CD14-positive monocyte (primary cell): ENCODE measurements around the gene CADM4. TPM values are rescaled to one million over a fixed set of nuclear protein-coding genes. Genes with fewer than 3 reads are reported as not detected.
A peak's percentile ranks its signal among the peaks of the same experiment; 100 is the strongest.

Source experiments
- DNase-seq, 3 donors: peaks; one replicate each; pipeline ENCODE4 v3.0.0-alpha.2; 2011 to 2022
- H2AFZ ChIP-seq: 2 replicates; pipeline ENCODE4 v1.6.0; 2012; ENCODE audit warnings: mild to moderate bottlenecking, low read depth, low read length, inconsistent platforms; ENCODE audit not compliant: insufficient read depth, poor library complexity, severe bottlenecking
- H3K27ac ChIP-seq, 2 donors: 1 replicate in 1 of 2; 2 replicates in 1 of 2; pipeline ENCODE4 v1.5.1; 2012 to 2013; ENCODE audit warnings: low read length in 2 of 2, control low read depth in 1 of 2, inconsistent platforms in 1 of 2, low read depth in 1 of 2, mild to moderate bottlenecking in 1 of 2
- H3K27me3 ChIP-seq, 2 donors: one replicate each; pipeline versions ENCODE4 v1.6.0 to v1.6.1; 2011 to 2013; ENCODE audit warnings: low read length in 2 of 2; ENCODE audit not compliant: control insufficient read depth in 2 of 2, insufficient read depth in 2 of 2
- H3K36me3 ChIP-seq, 2 donors: replicated peaks in 1 of 2; 1 replicate in 1 of 2; 2 replicates in 1 of 2; pipeline versions ENCODE4 v1.5.1 to v1.6.1; 2012 to 2013; ENCODE audit warnings: low read length in 2 of 2, control low read depth in 1 of 2, inconsistent platforms in 1 of 2, mild to moderate bottlenecking in 1 of 2; ENCODE audit not compliant: insufficient read depth in 2 of 2, control insufficient read depth in 1 of 2
- H3K4me1 ChIP-seq, 2 donors: 1 replicate in 1 of 2; 2 replicates in 1 of 2; pipeline versions ENCODE4 v1.5.1 to v1.6.1; 2012 to 2013; ENCODE audit warnings: low read length in 2 of 2, control low read depth in 1 of 2, inconsistent platforms in 1 of 2, mild to moderate bottlenecking in 1 of 2, moderate library complexity in 1 of 2; ENCODE audit not compliant: insufficient read depth in 2 of 2, control insufficient read depth in 1 of 2
- H3K4me2 ChIP-seq: replicated peaks from 2 replicates; pipeline ENCODE3; 2012; ENCODE audit warnings: low read length, moderate library complexity, mild to moderate bottlenecking; ENCODE audit not compliant: poor library complexity, severe bottlenecking; ENCODE audit errors: extremely low read depth
- H3K4me3 ChIP-seq, 3 experiments: fragments of 200-600 bp in 1 of 3; sonication (generic) in 1 of 3; replicated peaks in 1 of 3; 1 replicate in 2 of 3; 2 replicates in 1 of 3; pipeline ENCODE4 v1.5.1; 2011 to 2013; ENCODE audit warnings: low read length in 3 of 3, mild to moderate bottlenecking in 3 of 3, control low read depth in 2 of 3, low read depth in 2 of 3, inconsistent platforms in 1 of 3, moderate library complexity in 1 of 3
- H3K79me2 ChIP-seq: 2 replicates; pipeline ENCODE4 v1.6.0; 2012; ENCODE audit warnings: mild to moderate bottlenecking, control low read depth, inconsistent platforms, low read length, moderate library complexity; ENCODE audit not compliant: insufficient read depth
- H3K9ac ChIP-seq: 2 replicates; pipeline ENCODE4 v1.6.0; 2017; ENCODE audit warnings: low read length, mild to moderate bottlenecking; ENCODE audit not compliant: insufficient read depth, poor library complexity, severe bottlenecking
- H3K9me3 ChIP-seq, 2 donors: replicated peaks in 1 of 2; 1 replicate in 1 of 2; 2 replicates in 1 of 2; pipeline versions ENCODE4 v1.5.1 to v1.6.1; 2012 to 2013; ENCODE audit warnings: low read length in 2 of 2, control low read depth in 1 of 2; ENCODE audit not compliant: control insufficient read depth in 1 of 2, insufficient read depth in 1 of 2
- H4K20me1 ChIP-seq: 2 replicates; pipeline ENCODE4 v1.6.0; 2012; ENCODE audit warnings: mild to moderate bottlenecking, low read length, control low read depth, moderate library complexity; ENCODE audit not compliant: insufficient read depth
- H3K27ac Mint-ChIP-seq, 7 donors: one replicate each; pipeline ENCODE4 v1.8.0; 2020; ENCODE audit warnings: mild to moderate bottlenecking in 7 of 7, mixed read lengths in 7 of 7, moderate library complexity in 6 of 7, inconsistent platforms in 2 of 7
- H3K27me3 Mint-ChIP-seq, 3 donors: one replicate each; pipeline ENCODE4 v1.8.0; 2021 to 2022; ENCODE audit warnings: low read depth in 3 of 3, mild to moderate bottlenecking in 3 of 3, mixed read lengths in 3 of 3, moderate library complexity in 3 of 3, inconsistent platforms in 1 of 3
- H3K36me3 Mint-ChIP-seq, 2 donors: one replicate each; pipeline ENCODE4 v1.8.0; 2020; ENCODE audit warnings: mixed read lengths in 2 of 2, inconsistent platforms in 1 of 2, mild to moderate bottlenecking in 1 of 2
- H3K4me1 Mint-ChIP-seq: one replicate; pipeline ENCODE4 v1.8.0; 2020; ENCODE audit warnings: mild to moderate bottlenecking, mixed read lengths
- H3K4me3 Mint-ChIP-seq, 2 donors: one replicate each; pipeline ENCODE4 v1.8.0; 2020; ENCODE audit warnings: mild to moderate bottlenecking in 2 of 2, mixed read lengths in 2 of 2, moderate library complexity in 1 of 2
- H3K9me3 Mint-ChIP-seq, 7 donors: one replicate each; pipeline ENCODE4 v1.8.0; 2020 to 2022; ENCODE audit warnings: mixed read lengths in 7 of 7, mild to moderate bottlenecking in 6 of 7, moderate library complexity in 6 of 7, inconsistent platforms in 2 of 7
- WGBS: methylation state at CpG from one replicate; pipeline ENCODE4 v1.1.5; 2013; ENCODE audit warnings: missing lambda C conversion rate; ENCODE audit not compliant: insufficient coverage; 5-methylcytosine and 5-hydroxymethylcytosine counted together
- intact Hi-C, 2 donors: fragments of 100-400 bp; cut with micrococcal nuclease; formaldehyde crosslinking; loops; one replicate each; pipeline versions ENCODE4 v1.15.0 to v1.15.1; 2023
- polyA plus RNA-seq, 3 donors: library from polyadenylated mRNA; depleted of rRNA in 1 of 3; unstranded in 2 of 3; stranded (reverse) in 1 of 3; fragments of 300-500 nt in 2 of 3; fragments of >200 nt in 1 of 3; fragmentation: Illumina TruSeq in 2 of 3; gene quantifications; 1 replicate in 2 of 3; 2 replicates in 1 of 3; pipeline ENCODE4 v1.2.3, GENCODE V29; 2012 to 2021
- TF ChIP-seq, protein P1 (sequence below): fragments of 200-600 bp; IDR thresholded peaks from one replicate; pipeline ENCODE4 v1.8.0; 2022; ENCODE audit warnings: antibody characterized with exemption, mild to moderate bottlenecking

CADM4 gene
- polyA plus RNA-seq, 3 donors, result 0.10 to 0.91 (median 0.31) TPM

DNA sequence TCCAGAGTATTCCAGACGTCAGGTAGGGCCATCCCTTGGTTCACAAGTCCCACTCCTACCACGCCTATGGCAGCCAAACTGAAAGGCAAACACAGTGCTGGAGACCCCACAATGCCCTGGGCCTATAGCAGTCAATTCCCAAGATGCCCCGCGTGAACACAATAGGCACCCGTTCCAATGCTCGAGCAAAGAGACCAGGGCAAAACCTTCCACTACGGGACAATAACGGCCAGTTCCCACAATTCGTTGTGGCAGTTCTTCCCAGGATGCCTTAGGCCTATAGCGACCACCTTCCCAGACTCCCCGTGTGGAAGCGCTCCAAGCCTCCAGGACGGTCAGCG lies 20.8 kb downstream of the CADM4 start:
- peaks cover 0 to 1% (median 0%) of the 10 kb centered on the region in 7 donors for H3K9me3 Mint-ChIP-seq
- H3K4me2 ChIP-seq, result peak overlapping the region; percentile 88
- no peaks in the 10 kb centered on the region for H3K9me3 ChIP-seq
- peaks cover 0 to 7% (median 3%) of the 10 kb centered on the region in 3 donors for H3K27me3 Mint-ChIP-seq
- no peaks in the 10 kb centered on the region for H3K27me3 ChIP-seq
- TF ChIP-seq, protein P1, sequence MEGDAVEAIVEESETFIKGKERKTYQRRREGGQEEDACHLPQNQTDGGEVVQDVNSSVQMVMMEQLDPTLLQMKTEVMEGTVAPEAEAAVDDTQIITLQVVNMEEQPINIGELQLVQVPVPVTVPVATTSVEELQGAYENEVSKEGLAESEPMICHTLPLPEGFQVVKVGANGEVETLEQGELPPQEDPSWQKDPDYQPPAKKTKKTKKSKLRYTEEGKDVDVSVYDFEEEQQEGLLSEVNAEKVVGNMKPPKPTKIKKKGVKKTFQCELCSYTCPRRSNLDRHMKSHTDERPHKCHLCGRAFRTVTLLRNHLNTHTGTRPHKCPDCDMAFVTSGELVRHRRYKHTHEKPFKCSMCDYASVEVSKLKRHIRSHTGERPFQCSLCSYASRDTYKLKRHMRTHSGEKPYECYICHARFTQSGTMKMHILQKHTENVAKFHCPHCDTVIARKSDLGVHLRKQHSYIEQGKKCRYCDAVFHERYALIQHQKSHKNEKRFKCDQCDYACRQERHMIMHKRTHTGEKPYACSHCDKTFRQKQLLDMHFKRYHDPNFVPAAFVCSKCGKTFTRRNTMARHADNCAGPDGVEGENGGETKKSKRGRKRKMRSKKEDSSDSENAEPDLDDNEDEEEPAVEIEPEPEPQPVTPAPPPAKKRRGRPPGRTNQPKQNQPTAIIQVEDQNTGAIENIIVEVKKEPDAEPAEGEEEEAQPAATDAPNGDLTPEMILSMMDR, result no peak
- H3K36me3 ChIP-seq, result no peaks in the 10 kb centered on the region
- peak overlapping the region; percentile 92 to 96 for H3K4me3 Mint-ChIP-seq
- peak overlapping the region; percentile 66 to 84 (median 68) for H3K4me3 ChIP-seq
- H3K4me1 ChIP-seq, result peaks cover 16 to 17% of the 10 kb centered on the region in 2 donors
- H3K9ac ChIP-seq, result peak overlapping the region; percentile 82
- intact Hi-C loops, result loop anchor here in 1 of 2 donors (2.0 kb wide), 1 partner anchor 22 kb away; the partner anchor contains the start of genes IRGQ and ZNF576
- peak overlapping the region; percentile 78 to 89 for H3K27ac ChIP-seq
- 1% methylated on average over 11 of the region's 14 CpGs for WGBS
- peak overlapping the region; percentile 87 to 96 (median 93) for H3K27ac Mint-ChIP-seq
- H3K36me3 Mint-ChIP-seq, result peaks cover 5% of the 10 kb centered on the region in 2 donors
- H3K79me2 ChIP-seq, result peaks cover 9% of the 10 kb centered on the region
- DNase-seq, result peak in 1 of 3 donors; percentile 16
- peaks cover 5% of the 10 kb centered on the region for H4K20me1 ChIP-seq
- H3K4me1 Mint-ChIP-seq, result peaks cover 14% of the 10 kb centered on the region
- H2AFZ ChIP-seq, result peak overlapping the region; percentile 96

DNA sequence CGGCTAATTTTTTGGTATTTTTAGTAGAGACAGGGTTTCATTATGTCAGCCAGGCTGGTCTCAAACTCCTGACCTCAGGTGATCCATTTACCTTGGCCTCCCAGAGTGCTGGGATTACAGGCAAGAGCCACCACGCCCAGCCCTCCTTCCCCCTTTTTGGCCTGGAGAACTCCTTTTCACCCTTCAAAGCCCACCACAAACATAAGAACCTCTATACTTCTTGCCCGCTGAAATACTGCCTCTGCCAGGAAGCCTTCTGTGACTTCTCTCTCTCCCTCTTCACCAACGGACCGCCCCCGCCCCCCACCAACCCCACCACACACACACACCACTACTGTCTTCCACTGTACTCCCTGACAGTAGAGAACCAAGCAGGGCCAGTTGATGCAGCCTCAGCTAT lies 22.7 kb downstream of the CADM4 start:
- peaks cover 0 to 5% (median 0%) of the 10 kb centered on the region in 3 donors for H3K27me3 Mint-ChIP-seq
- TF ChIP-seq, protein P1, result no peak
- intact Hi-C loops, result no loop called here

More for the DNA sequence above, 22.7 kb downstream of the CADM4 start:
- Histone ChIP-seq H2AFZ (no peak overlapping the region), H3K4me1 (peaks cover 16 to 17% of the 10 kb centered on the region in 2 donors), H3K4me2 (no peak overlapping the region), H3K79me2 (peaks cover 9% of the 10 kb centered on the region), H3K27me3 (no peaks in the 10 kb centered on the region), H3K36me3 (no peaks in the 10 kb centered on the region), H3K4me3 (no peak overlapping the region), H4K20me1 (no peaks in the 10 kb centered on the region), H3K9me3 (no peaks in the 10 kb centered on the region), H3K27ac (no peak overlapping the region), H3K9ac (no peak overlapping the region)
- H3K4me3 Mint-ChIP-seq, result no peak overlapping the region
- WGBS, result 98% methylated on average over 5 of the region's 6 CpGs
- peak overlapping the region in 2 of 7 donors; percentile 28 to 30 for H3K27ac Mint-ChIP-seq
- peaks cover 0 to 6% (median 0%) of the 10 kb centered on the region in 7 donors for H3K9me3 Mint-ChIP-seq
- DNase-seq, result no peak
- H3K36me3 Mint-ChIP-seq, result peaks cover 22 to 24% of the 10 kb centered on the region in 2 donors
- H3K4me1 Mint-ChIP-seq, result peaks cover 12% of the 10 kb centered on the region
